Measurements from ENCODE around the gene NPEPL1.
"Not testable (repeated sequence)": the region's sequence is repeated elsewhere in the genome, so short reads cannot be mapped to it uniquely, and the experiment has no call there.

DNA sequence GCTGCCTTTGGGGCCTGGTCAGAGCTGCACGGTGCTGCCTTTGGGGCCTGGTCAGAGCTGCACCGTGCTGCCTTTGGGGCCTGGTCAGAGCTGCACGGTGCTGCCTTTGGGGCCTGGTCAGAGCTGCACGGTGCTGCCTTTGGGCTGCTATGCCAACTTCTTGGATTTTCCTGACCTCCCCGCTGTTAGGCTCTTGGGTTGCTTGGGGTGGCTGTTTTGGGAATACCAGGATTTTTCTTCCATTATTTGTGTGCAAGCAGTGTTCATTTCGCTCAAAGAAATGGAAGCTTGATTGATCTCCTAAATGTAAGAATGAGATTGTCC is 44.1 kb upstream of the NPEPL1 start:
- TF ChIP-seq, protein P1, sequence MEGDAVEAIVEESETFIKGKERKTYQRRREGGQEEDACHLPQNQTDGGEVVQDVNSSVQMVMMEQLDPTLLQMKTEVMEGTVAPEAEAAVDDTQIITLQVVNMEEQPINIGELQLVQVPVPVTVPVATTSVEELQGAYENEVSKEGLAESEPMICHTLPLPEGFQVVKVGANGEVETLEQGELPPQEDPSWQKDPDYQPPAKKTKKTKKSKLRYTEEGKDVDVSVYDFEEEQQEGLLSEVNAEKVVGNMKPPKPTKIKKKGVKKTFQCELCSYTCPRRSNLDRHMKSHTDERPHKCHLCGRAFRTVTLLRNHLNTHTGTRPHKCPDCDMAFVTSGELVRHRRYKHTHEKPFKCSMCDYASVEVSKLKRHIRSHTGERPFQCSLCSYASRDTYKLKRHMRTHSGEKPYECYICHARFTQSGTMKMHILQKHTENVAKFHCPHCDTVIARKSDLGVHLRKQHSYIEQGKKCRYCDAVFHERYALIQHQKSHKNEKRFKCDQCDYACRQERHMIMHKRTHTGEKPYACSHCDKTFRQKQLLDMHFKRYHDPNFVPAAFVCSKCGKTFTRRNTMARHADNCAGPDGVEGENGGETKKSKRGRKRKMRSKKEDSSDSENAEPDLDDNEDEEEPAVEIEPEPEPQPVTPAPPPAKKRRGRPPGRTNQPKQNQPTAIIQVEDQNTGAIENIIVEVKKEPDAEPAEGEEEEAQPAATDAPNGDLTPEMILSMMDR (IDR thresholded peaks at IDR 0.05): not testable (repeated sequence)
- TF ChIP-seq EP300, POLR2A (IDR thresholded peaks at IDR 0.05): not testable (repeated sequence)
